Measurements from ENCODE around the gene ACSM5.
"Not testable (repeated sequence)": the region's sequence is repeated elsewhere in the genome, so short reads cannot be mapped to it uniquely, and the experiment has no call there.

Gene ACSM5

DNA sequence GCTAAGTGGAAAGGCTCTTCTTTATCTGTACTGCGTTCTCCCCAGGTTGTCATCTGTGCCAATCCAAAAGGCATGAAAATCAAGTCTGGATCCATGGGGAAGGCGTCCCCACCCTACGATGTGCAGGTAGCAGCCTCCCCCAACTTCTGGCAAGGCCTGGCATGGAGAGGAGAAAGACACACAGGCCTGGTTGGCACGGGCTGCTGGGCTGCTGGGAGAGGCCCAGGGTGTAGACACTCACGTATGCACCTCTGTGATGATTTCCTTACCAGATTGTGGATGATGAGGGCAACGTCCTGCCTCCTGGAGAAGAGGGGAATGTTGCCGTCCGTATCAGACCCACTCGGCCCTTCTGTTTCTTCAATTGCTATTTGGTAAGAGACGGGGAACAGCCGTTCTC lies 21.6 kb downstream of the ACSM5 start:
- TF ChIP-seq CTCF (conservative IDR thresholded peaks at IDR 0.05; ENCODE audit: control insufficient read depth, insufficient read depth, low read depth, low read length), result no peak
- no peak overlapping the region for H3K4me3 ChIP-seq (ENCODE audit: control insufficient read depth, low read depth, low read length)
- no peak for DNase-seq (ENCODE audit: low read depth)

DNA sequence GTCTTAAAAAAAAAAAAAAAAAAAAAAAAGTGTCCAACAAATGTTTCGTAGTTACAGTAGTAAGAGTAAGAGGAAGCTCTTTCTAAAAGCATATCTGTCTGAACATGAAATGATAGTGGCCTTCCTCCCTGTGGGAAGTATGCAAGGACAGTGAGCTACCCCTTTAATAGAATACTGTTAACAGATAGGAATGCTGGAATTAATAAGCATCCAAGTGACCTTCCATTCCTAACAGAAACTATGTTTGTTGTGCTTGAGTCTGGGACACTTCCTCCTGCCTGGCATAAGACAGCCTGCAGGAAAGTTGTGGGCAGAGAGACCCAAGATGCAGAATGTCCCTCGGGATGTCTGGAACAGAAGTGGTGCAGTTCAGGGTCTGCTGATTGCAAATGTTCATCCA lies 29.6 kb downstream of the ACSM5 start:
- DNase-seq (ENCODE audit: low read depth), result not testable (repeated sequence)

GRCh38 chr16:20439820-20440231 lies 30.5 kb downstream of the ACSM5 start:
- DNase-seq (ENCODE audit: low read depth), result peak; percentile 39
- not testable (repeated sequence) for H3K4me3 ChIP-seq (ENCODE audit: control insufficient read depth, low read depth, low read length)

More for the DNA sequence above, 29.6 kb downstream of the ACSM5 start:
- not testable (repeated sequence) for H3K4me3 ChIP-seq (ENCODE audit: control insufficient read depth, low read depth, low read length)

DNA sequence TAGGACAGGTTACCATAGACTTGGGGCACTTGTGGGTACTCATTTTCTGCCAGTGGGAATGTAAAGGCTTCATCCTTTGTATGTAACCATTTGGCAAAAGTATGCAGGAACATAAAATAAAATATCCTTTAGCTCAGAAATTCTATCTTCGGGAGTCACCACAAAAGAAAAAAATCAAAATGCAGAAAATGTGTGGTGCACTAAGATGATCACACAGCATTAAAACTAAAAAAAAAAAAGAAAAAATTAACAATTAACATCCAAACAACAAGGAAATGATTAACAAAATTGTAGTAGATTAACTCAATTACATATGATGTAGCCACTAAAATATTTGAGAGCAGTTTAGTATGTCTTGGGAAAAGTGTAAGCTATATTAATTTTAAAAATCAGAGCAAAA lies 31.4 kb downstream of the ACSM5 start:
- not testable (repeated sequence) for DNase-seq (ENCODE audit: low read depth); H3K4me3 ChIP-seq (ENCODE audit: control insufficient read depth, low read depth, low read length)

DNA sequence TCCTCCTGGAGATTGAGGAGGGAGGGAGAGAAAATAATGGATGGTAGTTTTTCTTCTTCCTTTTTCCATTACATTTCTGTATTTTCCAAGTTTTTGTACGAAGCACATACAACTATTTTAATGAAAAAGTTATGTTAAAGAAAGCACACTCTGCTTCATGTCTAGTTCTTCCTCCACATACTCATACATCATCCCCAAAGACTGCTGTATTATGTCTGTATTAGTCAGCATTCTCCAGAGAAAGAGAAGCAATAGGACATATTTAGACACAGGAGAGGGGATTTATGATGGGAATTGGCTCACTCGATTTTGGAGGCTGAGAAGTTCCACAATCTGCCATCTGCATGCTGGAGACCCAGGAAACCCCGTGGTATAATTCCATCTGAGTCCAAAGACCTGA lies 31.9 kb downstream of the ACSM5 start:
- H3K4me3 ChIP-seq (ENCODE audit: control insufficient read depth, low read depth, low read length), result no peak overlapping the region
- peak; percentile 29 for DNase-seq (ENCODE audit: low read depth)
- TF ChIP-seq CTCF (conservative IDR thresholded peaks at IDR 0.05; ENCODE audit: control insufficient read depth, insufficient read depth, low read depth, low read length), result no peak

DNA sequence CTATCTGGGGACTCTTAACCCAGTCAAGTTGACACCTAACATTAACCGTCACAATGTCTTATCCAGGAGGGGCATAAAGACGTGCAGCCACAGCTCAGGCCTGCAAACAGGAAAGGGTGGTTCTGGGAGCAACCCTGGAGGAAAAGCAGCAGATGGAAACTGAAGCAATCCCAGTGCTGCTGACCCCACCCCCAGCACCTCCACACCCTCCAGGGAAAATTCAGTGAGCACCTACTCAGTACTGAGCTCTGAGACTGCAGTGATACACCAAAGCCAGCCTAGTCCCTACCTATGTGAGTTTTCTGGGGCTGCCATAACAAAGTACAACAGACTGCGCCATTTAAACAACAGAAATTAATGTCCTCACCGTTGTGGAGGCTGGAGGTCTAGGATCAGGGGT lies 32.5 kb downstream of the ACSM5 start:
- DNase-seq (ENCODE audit: low read depth); H3K4me3 ChIP-seq (ENCODE audit: control insufficient read depth, low read depth, low read length): not testable (repeated sequence)

DNA sequence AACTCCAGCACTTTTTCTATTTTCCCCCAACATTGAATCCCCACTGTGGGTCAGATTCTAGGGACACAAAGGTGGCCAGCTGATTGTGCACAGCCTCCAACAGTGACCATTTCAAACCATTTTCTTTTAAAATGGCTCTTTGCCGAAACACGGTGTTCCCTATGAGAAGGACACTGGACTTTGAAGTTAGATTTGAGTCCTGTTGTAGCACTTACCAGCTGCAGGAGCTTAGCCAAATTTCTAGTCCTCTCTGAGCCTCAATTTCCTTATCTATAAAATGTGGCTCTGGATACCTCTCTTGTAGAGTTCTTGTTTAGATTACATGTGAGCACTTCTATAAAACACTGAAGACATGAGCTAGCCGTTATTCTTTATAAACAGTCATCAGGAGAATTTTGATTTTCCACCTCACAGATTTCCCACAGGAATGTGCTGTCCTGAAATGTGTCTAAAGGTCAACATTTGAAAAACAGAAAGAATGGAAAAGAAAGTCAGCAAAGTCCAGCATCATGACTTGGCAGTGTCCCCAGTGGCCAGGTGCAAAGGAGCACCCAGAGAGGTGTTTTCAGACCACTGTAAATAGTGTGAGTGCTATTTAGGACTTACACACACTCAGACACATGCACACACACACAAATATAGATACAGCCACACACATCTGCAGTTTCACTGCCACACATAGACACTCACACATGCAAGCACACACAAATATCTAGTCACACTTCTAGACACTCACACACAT lies 37.5 kb downstream of the ACSM5 start:
- H3K4me3 ChIP-seq (ENCODE audit: control insufficient read depth, low read depth, low read length); DNase-seq (ENCODE audit: low read depth): not testable (repeated sequence)

GRCh38 chr16:20451364-20451763 lies 42.0 kb downstream of the ACSM5 start, which contains the start of gene ACSM2A:
Gene ACSM2A (plus strand): TSS chr16:20451521. CDS start chr16:20460115, 8,594 bp downstream.
- not testable (repeated sequence) for DNase-seq (ENCODE audit: low read depth); H3K4me3 ChIP-seq (ENCODE audit: control insufficient read depth, low read depth, low read length)

- DNase-seq (ENCODE audit: low read depth); H3K4me3 ChIP-seq (ENCODE audit: control insufficient read depth, low read depth, low read length): not testable (repeated sequence)
Measured at GRCh38 chr16:20453633-20454032, 44.3 kb downstream of the ACSM5 start.

GRCh38 chr16:20459227-20459626 lies 49.9 kb downstream of the ACSM5 start:
- not testable (repeated sequence) for DNase-seq (ENCODE audit: low read depth); H3K4me3 ChIP-seq (ENCODE audit: control insufficient read depth, low read depth, low read length)

- not testable (repeated sequence) for DNase-seq (ENCODE audit: low read depth); H3K4me3 ChIP-seq (ENCODE audit: control insufficient read depth, low read depth, low read length)
Measured at GRCh38 chr16:20460313-20460712, 51.0 kb downstream of the ACSM5 start.

DNA sequence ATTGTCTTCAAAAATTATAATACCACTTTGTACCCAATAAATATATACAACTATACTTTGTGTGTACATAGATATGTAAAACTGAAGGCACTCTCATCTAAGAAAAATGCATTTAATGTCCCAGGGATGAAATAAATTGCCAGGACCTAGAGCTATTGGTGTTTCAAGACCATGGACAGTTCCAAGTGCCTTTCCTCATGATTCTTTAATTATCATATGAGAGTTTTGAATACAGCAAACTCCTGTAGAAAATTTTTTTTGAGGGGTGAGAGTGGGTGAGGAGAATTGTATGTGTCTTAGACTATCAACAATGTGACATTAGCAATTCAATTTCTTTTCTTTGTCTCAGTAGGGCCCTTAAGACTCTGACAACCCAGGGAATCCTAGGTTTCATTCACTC lies 59.6 kb downstream of the ACSM5 start:
- H3K4me3 ChIP-seq (ENCODE audit: control insufficient read depth, low read depth, low read length); DNase-seq (ENCODE audit: low read depth): not testable (repeated sequence)

GRCh38 chr16:20469930-20470329 lies 60.6 kb downstream of the ACSM5 start:
- H3K4me3 ChIP-seq (ENCODE audit: control insufficient read depth, low read depth, low read length); DNase-seq (ENCODE audit: low read depth): not testable (repeated sequence)

- H3K4me3 ChIP-seq (ENCODE audit: control insufficient read depth, low read depth, low read length); DNase-seq (ENCODE audit: low read depth): not testable (repeated sequence)
Measured at GRCh38 chr16:20470732-20471131, 61.4 kb downstream of the ACSM5 start.

DNA sequence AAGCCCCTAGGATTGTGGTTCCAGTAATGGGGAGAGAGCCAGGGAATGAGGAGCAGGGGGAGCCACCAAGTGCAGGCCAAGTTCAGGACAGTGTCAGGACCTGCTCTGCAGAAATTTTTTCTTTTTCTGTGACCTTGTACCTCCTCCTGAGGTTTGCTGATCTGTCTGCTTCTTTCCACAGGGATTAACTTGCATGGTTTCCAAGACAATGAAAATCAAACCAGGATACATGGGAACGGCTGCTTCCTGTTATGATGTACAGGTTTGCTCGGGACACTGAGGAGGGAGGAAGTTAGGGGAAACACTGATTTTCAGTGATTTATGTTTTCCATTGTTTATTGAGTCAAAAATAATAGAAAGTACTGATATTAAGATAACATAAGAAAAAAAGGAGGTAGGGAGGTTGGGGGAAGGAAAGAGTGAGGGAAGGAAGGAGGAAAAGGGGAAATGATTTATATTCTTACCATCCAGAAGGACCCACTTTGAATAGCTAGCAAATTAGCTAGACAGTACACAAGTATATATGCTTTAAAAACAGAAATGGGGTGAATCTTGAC lies 67.9 kb downstream of the ACSM5 start:
- not testable (repeated sequence) for DNase-seq (ENCODE audit: low read depth); H3K4me3 ChIP-seq (ENCODE audit: control insufficient read depth, low read depth, low read length)

- H3K4me3 ChIP-seq (ENCODE audit: control insufficient read depth, low read depth, low read length); DNase-seq (ENCODE audit: low read depth): not testable (repeated sequence)
Measured at GRCh38 chr16:20483989-20484388, 74.7 kb downstream of the ACSM5 start.

All from fibroblast of mammary gland (primary cell).